ENCODE results near the gene ACSM4.

Gene ACSM4

DNA sequence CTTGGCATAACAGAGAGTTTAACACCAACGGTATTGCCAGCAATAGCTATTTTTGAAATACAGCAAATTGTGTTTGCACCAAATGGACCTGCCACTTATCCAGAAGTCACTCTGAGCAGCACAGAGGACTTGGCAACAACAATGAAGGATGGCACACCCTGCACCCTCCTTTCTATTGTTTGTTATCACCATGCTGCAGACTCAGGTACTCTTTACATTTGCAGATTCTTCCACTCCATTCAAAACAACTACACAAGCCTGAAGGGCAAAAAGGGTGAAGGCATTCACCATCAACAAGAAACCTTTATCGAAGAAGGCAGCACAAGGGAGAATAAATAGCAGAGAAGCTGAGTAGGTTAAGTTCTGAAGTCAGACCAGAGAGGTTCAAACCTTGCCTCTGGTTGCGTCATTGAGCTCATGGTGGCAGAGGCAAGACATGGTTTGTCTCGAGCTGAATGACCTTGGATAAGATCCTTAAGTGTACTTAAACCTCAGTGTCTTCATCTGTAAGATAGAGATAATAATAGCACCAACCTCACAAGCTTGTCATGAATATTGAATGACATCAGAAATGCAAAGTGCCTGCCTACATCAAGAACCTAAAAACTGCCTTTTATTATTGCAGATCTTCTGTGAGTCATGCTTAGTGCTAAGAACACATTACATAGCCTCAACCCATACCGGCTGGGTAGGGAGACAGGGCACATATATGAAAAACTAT, 1.4 kb upstream of the ACSM4 start:
- H3K9ac ChIP-seq (ENCODE audit: low read length) = no peak overlapping the region
- H4K20me1 ChIP-seq (ENCODE audit: insufficient read depth, low read length) = no peaks in the 10 kb centered on the region
- H2AFZ ChIP-seq (ENCODE audit: low read length) = no peak overlapping the region
- H3K27me3 ChIP-seq (replicated peaks; ENCODE audit: insufficient read depth, low read length) = no peaks in the 10 kb centered on the region
- H3F3A ChIP-seq (ENCODE audit: insufficient read depth, low read length) = no peaks in the 10 kb centered on the region
- no peak overlapping the region for H3K27ac ChIP-seq (ENCODE audit: low read length)
- no peak for TF ChIP-seq EZH2phosphoT487 (IDR thresholded peaks at IDR 0.05; ENCODE audit: low read length)
- TF ChIP-seq, protein P1, sequence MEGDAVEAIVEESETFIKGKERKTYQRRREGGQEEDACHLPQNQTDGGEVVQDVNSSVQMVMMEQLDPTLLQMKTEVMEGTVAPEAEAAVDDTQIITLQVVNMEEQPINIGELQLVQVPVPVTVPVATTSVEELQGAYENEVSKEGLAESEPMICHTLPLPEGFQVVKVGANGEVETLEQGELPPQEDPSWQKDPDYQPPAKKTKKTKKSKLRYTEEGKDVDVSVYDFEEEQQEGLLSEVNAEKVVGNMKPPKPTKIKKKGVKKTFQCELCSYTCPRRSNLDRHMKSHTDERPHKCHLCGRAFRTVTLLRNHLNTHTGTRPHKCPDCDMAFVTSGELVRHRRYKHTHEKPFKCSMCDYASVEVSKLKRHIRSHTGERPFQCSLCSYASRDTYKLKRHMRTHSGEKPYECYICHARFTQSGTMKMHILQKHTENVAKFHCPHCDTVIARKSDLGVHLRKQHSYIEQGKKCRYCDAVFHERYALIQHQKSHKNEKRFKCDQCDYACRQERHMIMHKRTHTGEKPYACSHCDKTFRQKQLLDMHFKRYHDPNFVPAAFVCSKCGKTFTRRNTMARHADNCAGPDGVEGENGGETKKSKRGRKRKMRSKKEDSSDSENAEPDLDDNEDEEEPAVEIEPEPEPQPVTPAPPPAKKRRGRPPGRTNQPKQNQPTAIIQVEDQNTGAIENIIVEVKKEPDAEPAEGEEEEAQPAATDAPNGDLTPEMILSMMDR (IDR thresholded peaks at IDR 0.05; ENCODE audit: low read length) = no peak
- TF ChIP-seq EZH2 (optimal IDR thresholded peaks at IDR 0.05; ENCODE audit: low read depth, low read length) = no peak
- no peaks in the 10 kb centered on the region for H3K9me3 ChIP-seq (replicated peaks; ENCODE audit: insufficient read depth, low read length)
- H3K4me2 ChIP-seq (ENCODE audit: low read depth, low read length) = no peak overlapping the region
- H3K4me3 ChIP-seq (ENCODE audit: low read length) = no peak overlapping the region
- H3K36me3 ChIP-seq (replicated peaks; ENCODE audit: insufficient read depth, low read length) = no peaks in the 10 kb centered on the region
- H3K4me1 ChIP-seq (ENCODE audit: low read length) = no peaks in the 10 kb centered on the region
- no peaks in the 10 kb centered on the region for H3K9me2 ChIP-seq (replicated peaks; ENCODE audit: insufficient read depth, low read length)
- no peak for DNase-seq
- H3K79me2 ChIP-seq (ENCODE audit: low read length) = no peaks in the 10 kb centered on the region

DNA sequence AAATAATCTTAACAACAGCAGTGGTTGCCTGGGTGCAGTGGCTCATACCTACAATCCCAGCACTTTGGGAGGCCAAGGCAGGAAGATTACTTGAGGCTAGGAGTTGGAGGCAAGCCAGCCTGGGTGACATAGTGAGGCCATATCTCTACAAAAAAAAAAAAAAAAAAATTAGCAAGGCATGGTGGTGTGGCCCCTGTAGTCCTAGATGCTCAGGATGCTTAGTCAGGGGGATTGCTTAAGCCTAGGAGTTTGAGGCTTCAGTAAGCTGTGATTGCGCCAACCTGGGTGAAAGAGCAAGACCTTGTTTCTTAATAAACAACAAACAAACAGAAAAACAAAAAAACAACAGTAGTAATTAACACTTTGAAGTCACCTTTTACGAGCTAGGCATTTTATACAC, 642 bp upstream of the ACSM4 start:
- TF ChIP-seq EZH2 (optimal IDR thresholded peaks at IDR 0.05; ENCODE audit: low read depth, low read length) (no peak), EZH2phosphoT487 (IDR thresholded peaks at IDR 0.05; ENCODE audit: low read length) (no peak)
- TF ChIP-seq, protein P1 (IDR thresholded peaks at IDR 0.05; ENCODE audit: low read length) = no peak

DNA sequence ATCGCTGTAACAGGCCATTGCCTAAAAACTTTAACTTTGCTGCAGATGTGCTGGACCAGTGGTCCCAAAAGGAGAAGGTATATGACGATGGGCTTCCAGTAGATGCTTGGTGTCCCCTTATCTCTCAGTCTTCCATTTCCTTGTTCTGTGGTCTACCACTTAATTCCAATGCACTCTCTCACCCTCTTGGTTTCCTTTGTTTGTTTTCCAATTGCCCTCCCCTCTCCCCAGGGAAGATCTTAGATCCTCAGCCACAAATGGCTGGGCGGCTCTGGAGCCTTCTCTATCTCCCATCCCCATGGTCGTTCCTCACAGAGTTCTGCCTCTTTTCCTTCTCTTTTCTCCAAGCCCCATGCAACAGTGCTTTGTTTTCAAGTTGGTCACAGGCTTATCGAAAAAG, 584 bp downstream of the ACSM4 start:
- Histone ChIP-seq H3K4me2 (ENCODE audit: low read depth, low read length) (no peak overlapping the region), H3K36me3 (replicated peaks; ENCODE audit: insufficient read depth, low read length) (no peaks in the 10 kb centered on the region), H3K4me3 (ENCODE audit: low read length) (no peak overlapping the region), H3K79me2 (ENCODE audit: low read length) (no peaks in the 10 kb centered on the region), H3K27ac (ENCODE audit: low read length) (no peak overlapping the region), H4K20me1 (ENCODE audit: insufficient read depth, low read length) (no peaks in the 10 kb centered on the region), H2AFZ (ENCODE audit: low read length) (no peak overlapping the region), H3K9me2 (replicated peaks; ENCODE audit: insufficient read depth, low read length) (no peaks in the 10 kb centered on the region), H3K27me3 (replicated peaks; ENCODE audit: insufficient read depth, low read length) (no peaks in the 10 kb centered on the region), H3K9me3 (replicated peaks; ENCODE audit: insufficient read depth, low read length) (no peaks in the 10 kb centered on the region), H3K9ac (ENCODE audit: low read length) (no peak overlapping the region), H3K4me1 (ENCODE audit: low read length) (no peaks in the 10 kb centered on the region), H3F3A (ENCODE audit: insufficient read depth, low read length) (no peaks in the 10 kb centered on the region)
- DNase-seq = no peak
- TF ChIP-seq EZH2phosphoT487 (IDR thresholded peaks at IDR 0.05; ENCODE audit: low read length) (no peak), EZH2 (optimal IDR thresholded peaks at IDR 0.05; ENCODE audit: low read depth, low read length) (no peak)
- TF ChIP-seq, protein P1 (IDR thresholded peaks at IDR 0.05; ENCODE audit: low read length) = no peak

More for the DNA sequence above, 642 bp upstream of the ACSM4 start:
- DNase-seq = no peak
- Histone ChIP-seq H3K79me2 (ENCODE audit: low read length) (no peaks in the 10 kb centered on the region), H3F3A (ENCODE audit: insufficient read depth, low read length) (no peaks in the 10 kb centered on the region), H2AFZ (ENCODE audit: low read length) (no peak overlapping the region), H3K27ac (ENCODE audit: low read length) (no peak overlapping the region), H3K9me3 (replicated peaks; ENCODE audit: insufficient read depth, low read length) (no peaks in the 10 kb centered on the region), H3K4me2 (ENCODE audit: low read depth, low read length) (no peak overlapping the region), H4K20me1 (ENCODE audit: insufficient read depth, low read length) (no peaks in the 10 kb centered on the region), H3K4me3 (ENCODE audit: low read length) (no peak overlapping the region), H3K27me3 (replicated peaks; ENCODE audit: insufficient read depth, low read length) (no peaks in the 10 kb centered on the region), H3K4me1 (ENCODE audit: low read length) (no peaks in the 10 kb centered on the region), H3K36me3 (replicated peaks; ENCODE audit: insufficient read depth, low read length) (no peaks in the 10 kb centered on the region), H3K9me2 (replicated peaks; ENCODE audit: insufficient read depth, low read length) (no peaks in the 10 kb centered on the region), H3K9ac (ENCODE audit: low read length) (no peak overlapping the region)
